ENCODE measurements around the gene ADRM1. TPM values are rescaled to one million over a fixed set of nuclear protein-coding genes. Genes with fewer than 3 reads are reported as not detected.

Gene ADRM1
- total RNA-seq, 2 experiments from 2014 or later = 110 to 115 TPM

DNA sequence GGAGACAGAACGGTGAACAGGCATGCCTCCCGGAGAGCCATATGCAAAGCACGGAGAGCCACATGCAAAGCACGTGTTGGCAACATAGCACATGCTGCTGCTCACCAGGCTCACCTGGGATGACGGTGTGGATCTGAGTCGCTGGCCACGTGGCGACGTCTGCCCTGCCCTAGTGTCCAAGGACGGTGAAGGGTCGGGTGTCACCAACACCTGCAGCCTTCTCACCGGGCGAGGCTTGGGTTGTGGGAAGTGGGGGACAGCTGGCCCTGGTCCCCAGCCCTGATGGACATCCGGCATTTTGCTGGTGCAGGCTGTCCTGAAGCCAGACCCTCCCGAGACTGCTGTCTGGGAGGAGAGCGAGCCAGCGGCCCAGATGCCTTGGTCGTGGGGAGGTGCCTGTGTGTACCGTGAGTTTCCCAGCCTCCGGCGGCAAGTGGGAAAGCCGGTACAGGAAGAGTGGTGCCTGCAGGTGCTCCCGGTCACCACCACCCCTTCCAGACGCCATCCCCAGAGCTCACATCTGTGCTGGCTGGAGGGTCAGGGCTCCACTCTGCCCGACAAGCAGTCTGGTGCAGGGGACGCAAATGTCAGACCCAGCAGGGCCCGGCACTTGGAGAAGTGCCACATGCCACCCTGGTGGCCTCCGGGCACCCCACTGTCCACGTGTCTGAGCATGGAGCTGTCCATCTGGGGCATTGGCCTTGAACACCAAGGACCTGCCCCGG, 5.9 kb upstream of the ADRM1 start:
- intact Hi-C loops (cut with micrococcal nuclease) = no loop called here
- POLR2A ChIA-PET = no interaction called here
- H3K4me1 Mint-ChIP-seq (ENCODE audit: low read depth) = peaks cover 6% of the 10 kb centered on the region
- ATAC-seq (no peak), DNase-seq (no peak)
- H3K9me3 Mint-ChIP-seq = no peaks in the 10 kb centered on the region
- no peak overlapping the region for H3K4me3 Mint-ChIP-seq
- TF ChIP-seq, protein P1, sequence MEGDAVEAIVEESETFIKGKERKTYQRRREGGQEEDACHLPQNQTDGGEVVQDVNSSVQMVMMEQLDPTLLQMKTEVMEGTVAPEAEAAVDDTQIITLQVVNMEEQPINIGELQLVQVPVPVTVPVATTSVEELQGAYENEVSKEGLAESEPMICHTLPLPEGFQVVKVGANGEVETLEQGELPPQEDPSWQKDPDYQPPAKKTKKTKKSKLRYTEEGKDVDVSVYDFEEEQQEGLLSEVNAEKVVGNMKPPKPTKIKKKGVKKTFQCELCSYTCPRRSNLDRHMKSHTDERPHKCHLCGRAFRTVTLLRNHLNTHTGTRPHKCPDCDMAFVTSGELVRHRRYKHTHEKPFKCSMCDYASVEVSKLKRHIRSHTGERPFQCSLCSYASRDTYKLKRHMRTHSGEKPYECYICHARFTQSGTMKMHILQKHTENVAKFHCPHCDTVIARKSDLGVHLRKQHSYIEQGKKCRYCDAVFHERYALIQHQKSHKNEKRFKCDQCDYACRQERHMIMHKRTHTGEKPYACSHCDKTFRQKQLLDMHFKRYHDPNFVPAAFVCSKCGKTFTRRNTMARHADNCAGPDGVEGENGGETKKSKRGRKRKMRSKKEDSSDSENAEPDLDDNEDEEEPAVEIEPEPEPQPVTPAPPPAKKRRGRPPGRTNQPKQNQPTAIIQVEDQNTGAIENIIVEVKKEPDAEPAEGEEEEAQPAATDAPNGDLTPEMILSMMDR (IDR thresholded peaks at IDR 0.05) = no peak
- CTCF ChIA-PET = no interaction called here
- H3K27ac Mint-ChIP-seq = no peak overlapping the region
- H3K36me3 Mint-ChIP-seq (ENCODE audit: low read depth) = peaks cover 3% of the 10 kb centered on the region
- H3K27me3 Mint-ChIP-seq = no peaks in the 10 kb centered on the region

DNA sequence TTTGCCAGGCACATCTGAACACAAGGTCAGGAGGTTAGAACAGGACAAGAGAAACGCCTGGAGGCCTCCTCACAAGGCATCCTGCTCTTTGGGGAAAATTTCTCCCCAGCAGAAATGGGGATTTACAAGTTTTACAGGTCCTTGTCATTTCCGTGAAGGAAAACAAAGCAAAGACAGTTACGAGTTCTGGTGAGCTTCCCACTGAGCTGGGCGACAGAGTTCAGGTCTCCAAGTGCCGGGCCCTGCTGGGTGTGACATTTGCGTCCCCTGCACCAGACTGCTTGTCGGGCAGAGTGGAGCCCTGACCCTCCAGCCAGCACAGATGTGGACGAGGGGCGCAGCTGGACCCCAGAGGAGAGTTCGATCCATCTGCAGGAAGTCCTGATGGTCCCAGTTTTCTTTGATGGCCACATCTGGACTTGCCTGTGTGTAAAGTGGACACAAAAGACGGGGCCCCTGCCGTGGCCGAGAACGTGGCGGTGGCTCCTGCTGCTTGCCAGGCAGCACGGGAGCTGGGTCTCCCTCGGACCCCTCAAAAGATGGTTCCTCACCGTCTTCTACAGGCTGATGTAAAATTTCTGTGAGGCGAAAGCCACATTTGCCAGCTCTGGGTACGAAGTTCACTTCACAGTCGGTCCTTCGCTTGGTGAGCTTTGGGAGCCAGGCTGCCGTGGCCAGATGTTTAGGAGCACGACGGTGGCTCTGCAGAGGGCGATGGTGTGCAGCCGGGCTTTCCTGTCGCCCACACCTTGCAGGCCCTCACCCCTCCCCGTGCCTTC, 5.2 kb upstream of the ADRM1 start:
- Mint-ChIP-seq H3K9me3 (no peaks in the 10 kb centered on the region), H3K36me3 (ENCODE audit: low read depth) (peaks cover 3% of the 10 kb centered on the region), H3K4me1 (ENCODE audit: low read depth) (peaks cover 4% of the 10 kb centered on the region), H3K4me3 (no peak overlapping the region), H3K27me3 (no peaks in the 10 kb centered on the region), H3K27ac (no peak overlapping the region)
- ATAC-seq = no peak
- POLR2A ChIA-PET = no interaction called here
- CTCF ChIA-PET = no interaction called here
- intact Hi-C loops (cut with micrococcal nuclease) = no loop called here
- no peak for DNase-seq
- TF ChIP-seq, protein P1 (IDR thresholded peaks at IDR 0.05) = no peak

DNA sequence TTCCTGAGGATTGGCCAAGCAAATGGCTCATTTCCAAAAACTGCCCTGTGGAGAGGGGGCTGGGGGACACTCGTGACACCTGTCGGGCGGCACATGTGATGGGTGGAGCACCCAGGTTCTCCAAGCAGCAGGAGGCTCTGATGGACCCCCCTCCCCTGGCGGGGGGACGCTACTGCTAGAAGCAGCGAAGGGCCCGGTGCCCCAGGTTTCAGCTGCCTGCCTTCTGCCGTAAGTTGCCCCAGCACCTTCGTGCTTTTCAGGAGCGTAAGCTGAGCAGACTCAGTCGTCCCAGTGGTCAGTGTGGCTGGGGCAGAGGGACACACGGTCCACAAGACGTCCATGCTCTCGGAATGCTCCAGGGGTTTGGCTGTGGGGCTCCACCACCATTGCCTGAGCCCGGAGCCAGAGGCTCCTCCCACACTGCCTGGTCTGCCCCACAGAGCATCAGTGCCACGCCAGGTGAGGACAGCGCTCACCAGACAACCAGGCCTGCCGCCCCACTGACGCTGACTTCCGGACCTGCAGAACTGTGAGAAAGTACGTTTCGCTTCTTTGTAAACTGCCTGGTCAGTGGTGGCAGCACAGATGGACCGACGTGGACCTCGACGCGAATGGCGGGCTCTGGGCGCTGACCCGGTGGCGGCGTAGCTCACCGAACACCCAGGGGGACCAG, 4.1 kb upstream of the ADRM1 start:
- no peak for ATAC-seq
- Mint-ChIP-seq H3K36me3 (ENCODE audit: low read depth) (peaks cover 7% of the 10 kb centered on the region), H3K27ac (no peak overlapping the region), H3K4me3 (no peak overlapping the region), H3K9me3 (no peaks in the 10 kb centered on the region), H3K27me3 (no peaks in the 10 kb centered on the region), H3K4me1 (ENCODE audit: low read depth) (peaks cover 4% of the 10 kb centered on the region)
- CTCF ChIA-PET = no interaction called here
- TF ChIP-seq, protein P1 (IDR thresholded peaks at IDR 0.05) = no peak
- POLR2A ChIA-PET = no interaction called here
- DNase-seq = no peak
- intact Hi-C loops (cut with micrococcal nuclease) = no loop called here

DNA sequence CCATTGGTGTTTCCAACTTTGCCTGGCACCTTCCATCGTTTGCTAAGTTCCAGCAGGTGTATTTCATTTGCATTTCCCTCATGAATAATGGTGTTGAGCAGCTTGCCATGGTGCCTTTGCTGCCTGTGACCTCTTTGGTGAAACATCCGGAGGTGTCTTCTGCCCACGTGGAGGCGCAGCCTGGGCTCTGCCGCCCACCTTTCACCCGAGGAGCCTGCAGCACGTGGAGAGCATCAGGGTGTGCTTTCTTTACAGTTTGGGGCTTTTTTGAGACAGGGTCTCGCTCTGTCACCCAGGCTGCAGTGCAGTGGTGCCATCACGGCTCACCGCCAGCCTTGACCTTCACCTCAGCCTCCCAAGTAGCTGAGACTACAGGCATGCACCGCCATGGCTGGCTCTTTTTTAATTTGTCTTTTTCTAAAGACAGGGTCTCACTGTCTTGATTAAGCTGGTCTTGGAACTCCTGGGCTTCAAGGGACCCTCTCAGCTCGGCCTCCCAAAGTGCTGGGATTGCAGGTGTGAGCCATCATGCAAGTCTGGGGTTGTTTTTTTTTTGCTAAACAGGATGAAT, 3.0 kb upstream of the ADRM1 start:
- no peak overlapping the region for H3K4me3 Mint-ChIP-seq
- POLR2A ChIA-PET = no interaction called here
- no peak for ATAC-seq
- TF ChIP-seq, protein P1 (IDR thresholded peaks at IDR 0.05) = no peak
- no peaks in the 10 kb centered on the region for H3K27me3 Mint-ChIP-seq
- H3K27ac Mint-ChIP-seq = no peak overlapping the region
- peaks cover 14% of the 10 kb centered on the region for H3K36me3 Mint-ChIP-seq (ENCODE audit: low read depth)
- no peak for DNase-seq
- H3K4me1 Mint-ChIP-seq (ENCODE audit: low read depth) = peaks cover 14% of the 10 kb centered on the region
- intact Hi-C loops (cut with micrococcal nuclease) = loop anchor here (2.0 kb wide), 1 partner anchor 83 kb away; no protein-coding TSS in a partner anchor
- H3K9me3 Mint-ChIP-seq = no peaks in the 10 kb centered on the region
- CTCF ChIA-PET = interaction anchor here (1.9 kb wide), 1 partner anchor 83 kb away, joined by 16 read pairs; no protein-coding TSS in a partner anchor
